Endothelial cell (in vitro differentiated cells): ENCODE data around the gene MSMO1. TPM values are rescaled to one million over a fixed set of nuclear protein-coding genes. Genes with fewer than 3 reads are reported as not detected.

Experiments used
- DNase-seq: peaks from one replicate; pipeline ENCODE4 v3.0.0; 2021; ENCODE audit warnings: low spot score
- H3K27ac Mint-ChIP-seq: one replicate; pipeline ENCODE4 v1.8.0; 2021; ENCODE audit warnings: mixed read lengths, inconsistent platforms; ENCODE audit not compliant: unreplicated experiment
- H3K27me3 Mint-ChIP-seq: one replicate; pipeline ENCODE4 v1.8.0; 2021; ENCODE audit warnings: mild to moderate bottlenecking, moderate library complexity, mixed read lengths, inconsistent platforms; ENCODE audit not compliant: unreplicated experiment
- H3K36me3 Mint-ChIP-seq: one replicate; pipeline ENCODE4 v1.8.0; 2021; ENCODE audit warnings: mild to moderate bottlenecking, low read depth, mixed read lengths, inconsistent platforms; ENCODE audit not compliant: unreplicated experiment
- H3K4me1 Mint-ChIP-seq: one replicate; pipeline ENCODE4 v1.8.0; 2021; ENCODE audit warnings: mild to moderate bottlenecking, mixed read lengths, inconsistent platforms; ENCODE audit not compliant: unreplicated experiment
- H3K4me3 Mint-ChIP-seq: one replicate; pipeline ENCODE4 v1.8.0; 2021; ENCODE audit warnings: mild to moderate bottlenecking, mixed read lengths, inconsistent platforms; ENCODE audit not compliant: unreplicated experiment
- H3K9me3 Mint-ChIP-seq: one replicate; pipeline ENCODE4 v1.8.0; 2021; ENCODE audit warnings: mixed read lengths, inconsistent platforms; ENCODE audit not compliant: unreplicated experiment
- CTCF ChIP-seq: fragments of 200-600 bp; sonication (generic); IDR thresholded peaks from one replicate; pipeline ENCODE4 v1.5.0; 2021; ENCODE audit warnings: antibody characterized with exemption; ENCODE audit not compliant: unreplicated experiment
- total RNA-seq: library from RNA; stranded (reverse); fragmentation: NEBNext Ultra II Directional; extraction: Animal tissue kit (Norgen Biotek cat#: 25700); gene quantifications from one replicate; pipeline ENCODE4 v1.2.1, GENCODE V29; 2021; ENCODE audit not compliant: unreplicated experiment

Gene MSMO1
- total RNA-seq, 1 donor from 2014 or later: 118 TPM

- H3K36me3 Mint-ChIP-seq: no peaks in the 10 kb centered on the region
- H3K9me3 Mint-ChIP-seq: no peaks in the 10 kb centered on the region
- H3K4me1 Mint-ChIP-seq: no peaks in the 10 kb centered on the region
- H3K27me3 Mint-ChIP-seq: peaks cover 3% of the 10 kb centered on the region
- no peak for TF ChIP-seq CTCF
- no peak overlapping the region for H3K4me3 Mint-ChIP-seq
- no peak overlapping the region for H3K27ac Mint-ChIP-seq
- no peak for DNase-seq
Measured at GRCh38 chr4:165360041-165360695, 32.7 kb downstream of the MSMO1 start.

DNA sequence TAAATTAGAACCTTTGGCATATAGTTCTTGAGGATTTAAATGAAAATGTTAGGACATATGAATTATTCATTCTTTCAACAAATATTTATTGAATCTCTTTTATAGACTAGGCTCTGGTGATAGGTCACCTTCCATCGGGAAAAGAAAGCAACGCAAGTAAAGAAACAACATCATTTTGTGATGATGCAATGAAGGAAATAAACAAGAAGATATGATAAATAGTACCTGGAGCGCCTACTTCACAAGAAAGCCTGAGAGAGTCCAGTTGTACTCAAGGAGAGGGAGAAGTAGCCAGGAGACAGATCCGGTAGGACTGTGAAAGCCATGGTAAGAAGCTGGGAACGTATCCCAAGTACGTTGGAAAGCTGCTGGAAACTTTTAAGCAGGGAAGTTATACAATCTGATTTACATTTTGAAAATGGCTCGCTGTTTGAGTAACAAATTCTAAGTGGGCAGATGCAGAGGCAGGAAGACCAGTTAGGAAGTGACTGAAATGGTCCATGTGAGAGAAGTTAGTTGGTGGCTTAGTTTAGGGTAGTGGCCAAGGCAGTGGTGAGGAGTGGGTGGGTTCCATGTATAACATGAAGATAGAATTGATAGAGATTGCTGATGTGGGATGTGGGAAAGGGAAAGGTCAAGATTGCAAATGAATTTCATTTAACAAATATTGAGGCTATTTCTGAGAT lies 33.7 kb downstream of the MSMO1 start:
- Mint-ChIP-seq H3K36me3 (no peaks in the 10 kb centered on the region), H3K27ac (no peak overlapping the region), H3K4me1 (no peaks in the 10 kb centered on the region), H3K4me3 (no peak overlapping the region), H3K27me3 (peaks cover 3% of the 10 kb centered on the region), H3K9me3 (no peaks in the 10 kb centered on the region)
- no peak for DNase-seq
- TF ChIP-seq CTCF: no peak

GRCh38 chr4:165361810-165362209 lies 34.3 kb downstream of the MSMO1 start:
- DNase-seq: no peak
- no peak overlapping the region for H3K4me3 Mint-ChIP-seq
- H3K36me3 Mint-ChIP-seq: no peaks in the 10 kb centered on the region
- H3K27me3 Mint-ChIP-seq: peaks cover 3% of the 10 kb centered on the region
- no peak for TF ChIP-seq CTCF
- H3K27ac Mint-ChIP-seq: no peak overlapping the region
- H3K9me3 Mint-ChIP-seq: no peaks in the 10 kb centered on the region
- no peaks in the 10 kb centered on the region for H3K4me1 Mint-ChIP-seq

- Mint-ChIP-seq H3K4me1 (no peaks in the 10 kb centered on the region), H3K9me3 (no peaks in the 10 kb centered on the region), H3K36me3 (no peaks in the 10 kb centered on the region), H3K27me3 (peaks cover 3% of the 10 kb centered on the region), H3K27ac (no peak overlapping the region), H3K4me3 (no peak overlapping the region)
- no peak for DNase-seq
- no peak for TF ChIP-seq CTCF
Measured at GRCh38 chr4:165364452-165365080, 37.1 kb downstream of the MSMO1 start.

GRCh38 chr4:165367040-165367439 lies 39.6 kb downstream of the MSMO1 start:
- DNase-seq: no peak
- no peak for TF ChIP-seq CTCF
- no peak overlapping the region for H3K4me3 Mint-ChIP-seq
- peaks cover 3% of the 10 kb centered on the region for H3K27me3 Mint-ChIP-seq
- no peak overlapping the region for H3K27ac Mint-ChIP-seq
- H3K4me1 Mint-ChIP-seq: no peaks in the 10 kb centered on the region
- no peaks in the 10 kb centered on the region for H3K36me3 Mint-ChIP-seq
- no peaks in the 10 kb centered on the region for H3K9me3 Mint-ChIP-seq
